Kidney tubule cell (primary cell): ENCODE results near the gene BNIP3.
"Not testable (repeated sequence)": the region's sequence is repeated elsewhere in the genome, so short reads cannot be mapped to it uniquely, and the experiment has no call there.

Experiments
- DNase-seq: peaks from one replicate; pipeline ENCODE4 v3.0.0-alpha.2; 2018; ENCODE audit warnings: low spot score

Gene BNIP3

GRCh38 chr10:132001238-132001972 is 19.7 kb upstream of the BNIP3 start:
- no peak for DNase-seq

GRCh38 chr10:131998845-131999681 is 17.3 kb upstream of the BNIP3 start:
- no peak for DNase-seq

- no peak for DNase-seq
Measured at GRCh38 chr10:131998050-131998844, 16.5 kb upstream of the BNIP3 start.

GRCh38 chr10:131997366-131998049 is 15.8 kb upstream of the BNIP3 start:
- DNase-seq, result no peak

- no peak for DNase-seq
Measured at GRCh38 chr10:131996466-131997365, 15.0 kb upstream of the BNIP3 start.

GRCh38 chr10:131994435-131994834 is 12.7 kb upstream of the BNIP3 start:
- DNase-seq, result no peak

- no peak for DNase-seq
Measured at GRCh38 chr10:131993275-131993674, 11.6 kb upstream of the BNIP3 start.

GRCh38 chr10:131991726-131992125 is 10.0 kb upstream of the BNIP3 start:
- DNase-seq, result no peak

- DNase-seq, result not testable (repeated sequence)
Measured at GRCh38 chr10:131987786-131988185, 6.1 kb upstream of the BNIP3 start.

- DNase-seq, result not testable (repeated sequence)
Measured at GRCh38 chr10:131987301-131987700, 5.6 kb upstream of the BNIP3 start.

- not testable (repeated sequence) for DNase-seq
Measured at GRCh38 chr10:131986851-131987250, 5.1 kb upstream of the BNIP3 start.

- DNase-seq, result peak; percentile 85
Measured at GRCh38 chr10:131983780-131984179, 2.1 kb upstream of the BNIP3 start.

- no peak for DNase-seq
Measured at GRCh38 chr10:131982796-131983195, 1.1 kb upstream of the BNIP3 start.

GRCh38 chr10:131982185-131982756 is 548 bp upstream of the BNIP3 start:
- DNase-seq, result no peak

- DNase-seq, result peak; percentile 32
Measured at GRCh38 chr10:131980761-131981428, 828 bp downstream of the BNIP3 start.

- DNase-seq, result no peak
Measured at GRCh38 chr10:131980321-131980720, 1.4 kb downstream of the BNIP3 start.

- no peak for DNase-seq
Measured at GRCh38 chr10:131979821-131980270, 1.9 kb downstream of the BNIP3 start.

GRCh38 chr10:131979336-131979735 is 2.4 kb downstream of the BNIP3 start:
- no peak for DNase-seq

- DNase-seq, result no peak
Measured at GRCh38 chr10:131978851-131979250, 2.9 kb downstream of the BNIP3 start.

GRCh38 chr10:131978366-131978765 is 3.4 kb downstream of the BNIP3 start:
- no peak for DNase-seq
